Measurements from ENCODE around the gene ATM.
"Not testable (repeated sequence)": the region's sequence is repeated elsewhere in the genome, so short reads cannot be mapped to it uniquely, and the experiment has no call there.

The ATM gene

GRCh38 chr11:108221371-108221770, 1.5 kb upstream of the ATM start:
- FAIRE-seq, result no peak

GRCh38 chr11:108221911-108222573, 825 bp upstream of the ATM start:
- FAIRE-seq, result no peak

- FAIRE-seq, result no peak
Measured at GRCh38 chr11:108223348-108224149, 682 bp downstream of the ATM start.

- no peak for FAIRE-seq
Measured at GRCh38 chr11:108224366-108224765, 1.5 kb downstream of the ATM start.

- no peak for FAIRE-seq
Measured at GRCh38 chr11:108224911-108225786, 2.3 kb downstream of the ATM start.

GRCh38 chr11:108226036-108226435, 3.2 kb downstream of the ATM start:
- FAIRE-seq, result no peak

GRCh38 chr11:108228251-108228650, 5.4 kb downstream of the ATM start:
- no peak for FAIRE-seq

- no peak for FAIRE-seq
Measured at GRCh38 chr11:108233277-108233945, 10.5 kb downstream of the ATM start.

- no peak for FAIRE-seq
Measured at GRCh38 chr11:108235192-108235591, 12.3 kb downstream of the ATM start.

- no peak for FAIRE-seq
Measured at GRCh38 chr11:108235633-108236032, 12.8 kb downstream of the ATM start.

GRCh38 chr11:108237058-108237481, 14.2 kb downstream of the ATM start:
- no peak for FAIRE-seq

GRCh38 chr11:108239076-108239475, 16.2 kb downstream of the ATM start:
- FAIRE-seq, result no peak

- FAIRE-seq, result no peak
Measured at GRCh38 chr11:108241330-108242037, 18.6 kb downstream of the ATM start.

- FAIRE-seq, result no peak
Measured at GRCh38 chr11:108242422-108242821, 19.6 kb downstream of the ATM start.

- FAIRE-seq, result no peak
Measured at GRCh38 chr11:108246308-108246707, 23.4 kb downstream of the ATM start.

- no peak for FAIRE-seq
Measured at GRCh38 chr11:108246885-108247284, 24.0 kb downstream of the ATM start.

- FAIRE-seq, result no peak
Measured at GRCh38 chr11:108253176-108253575, 30.3 kb downstream of the ATM start.

- no peak for FAIRE-seq
Measured at GRCh38 chr11:108269583-108269982, 46.7 kb downstream of the ATM start.

- not testable (repeated sequence) for FAIRE-seq
Measured at GRCh38 chr11:108276985-108277616, 54.2 kb downstream of the ATM start.

- FAIRE-seq, result no peak
Measured at GRCh38 chr11:108278546-108278945, 55.7 kb downstream of the ATM start.

GRCh38 chr11:108278954-108279353, 56.1 kb downstream of the ATM start:
- no peak for FAIRE-seq

- FAIRE-seq, result no peak
Measured at GRCh38 chr11:108286370-108286769, 63.5 kb downstream of the ATM start.

Measured in G401.6 (cell line).